GM19240 (cell line): ENCODE data around the gene POC5.
A peak's percentile ranks its signal among the peaks of the same experiment; 100 is the strongest.
"Not testable (repeated sequence)": the region's sequence is repeated elsewhere in the genome, so short reads cannot be mapped to it uniquely, and the experiment has no call there.

Experiments used
- DNase-seq: peaks from one replicate; pipeline ENCODE4 v3.0.0; 2011; ENCODE audit warnings: low spot score; ENCODE audit not compliant: insufficient read length

Gene POC5

GRCh38 chr5:75706016-75706415, 11.2 kb downstream of the POC5 start:
- no peak for DNase-seq

GRCh38 chr5:75701856-75702255, 15.4 kb downstream of the POC5 start:
- DNase-seq = no peak

- not testable (repeated sequence) for DNase-seq
Observed at GRCh38 chr5:75695472-75696351, 21.5 kb downstream of the POC5 start.

GRCh38 chr5:75694781-75695180, 22.5 kb downstream of the POC5 start:
- DNase-seq = no peak

GRCh38 chr5:75690669-75691068, 26.6 kb downstream of the POC5 start:
- no peak for DNase-seq

GRCh38 chr5:75686480-75686879, 30.8 kb downstream of the POC5 start:
- no peak for DNase-seq

- DNase-seq = no peak
Observed at GRCh38 chr5:75685141-75685540, 32.1 kb downstream of the POC5 start.

GRCh38 chr5:75681125-75681830, 36.0 kb downstream of the POC5 start:
- DNase-seq = no peak

GRCh38 chr5:75678155-75678554, 39.1 kb downstream of the POC5 start:
- DNase-seq = no peak

GRCh38 chr5:75677607-75678006, 39.6 kb downstream of the POC5 start:
- no peak for DNase-seq

- DNase-seq = no peak
Observed at GRCh38 chr5:75675783-75676182, 41.5 kb downstream of the POC5 start.

- no peak for DNase-seq
Observed at GRCh38 chr5:75672616-75673015, 44.6 kb downstream of the POC5 start.

- DNase-seq = no peak
Observed at GRCh38 chr5:75671506-75671905, 45.7 kb downstream of the POC5 start.

- no peak for DNase-seq
Observed at GRCh38 chr5:75670577-75670976, 46.7 kb downstream of the POC5 start.

- peak; percentile 35 for DNase-seq
Observed at GRCh38 chr5:75668977-75669689, 48.1 kb downstream of the POC5 start.

GRCh38 chr5:75668445-75668844, 48.8 kb downstream of the POC5 start:
- no peak for DNase-seq

- DNase-seq = no peak
Observed at GRCh38 chr5:75667586-75667985, 49.7 kb downstream of the POC5 start.

GRCh38 chr5:75666801-75667200, 50.4 kb downstream of the POC5 start:
- no peak for DNase-seq

- DNase-seq = no peak
Observed at GRCh38 chr5:75664979-75665378, 52.3 kb downstream of the POC5 start.

- no peak for DNase-seq
Observed at GRCh38 chr5:75663579-75664284, 53.5 kb downstream of the POC5 start.

- no peak for DNase-seq
Observed at GRCh38 chr5:75662061-75662460, 55.2 kb downstream of the POC5 start.
